Measurements from ENCODE around the gene PTPRF. TPM values are rescaled to one million over a fixed set of nuclear protein-coding genes. Genes with fewer than 3 reads are reported as not detected.

The PTPRF gene
- total RNA-seq, 1 donor = 42.7 TPM

DNA sequence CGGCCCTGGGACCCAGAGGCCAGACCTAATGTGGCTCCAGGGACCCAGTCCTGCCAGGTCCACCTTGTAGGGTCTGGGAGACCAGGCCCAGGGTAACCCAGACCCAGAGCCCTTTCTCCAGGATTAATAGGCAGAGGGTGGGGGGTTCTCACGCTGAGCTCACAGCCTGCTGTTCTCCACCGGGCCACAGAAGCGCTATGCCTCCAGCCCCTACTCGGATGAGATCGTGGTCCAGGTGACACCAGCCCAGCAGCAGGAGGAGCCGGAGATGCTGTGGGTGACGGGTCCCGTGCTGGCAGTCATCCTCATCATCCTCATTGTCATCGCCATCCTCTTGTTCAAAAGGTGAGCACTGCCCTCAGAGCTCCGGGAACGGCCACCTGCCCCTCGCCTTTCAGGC lies 75.9 kb downstream of the PTPRF start:
- TF ChIP-seq, protein P1, sequence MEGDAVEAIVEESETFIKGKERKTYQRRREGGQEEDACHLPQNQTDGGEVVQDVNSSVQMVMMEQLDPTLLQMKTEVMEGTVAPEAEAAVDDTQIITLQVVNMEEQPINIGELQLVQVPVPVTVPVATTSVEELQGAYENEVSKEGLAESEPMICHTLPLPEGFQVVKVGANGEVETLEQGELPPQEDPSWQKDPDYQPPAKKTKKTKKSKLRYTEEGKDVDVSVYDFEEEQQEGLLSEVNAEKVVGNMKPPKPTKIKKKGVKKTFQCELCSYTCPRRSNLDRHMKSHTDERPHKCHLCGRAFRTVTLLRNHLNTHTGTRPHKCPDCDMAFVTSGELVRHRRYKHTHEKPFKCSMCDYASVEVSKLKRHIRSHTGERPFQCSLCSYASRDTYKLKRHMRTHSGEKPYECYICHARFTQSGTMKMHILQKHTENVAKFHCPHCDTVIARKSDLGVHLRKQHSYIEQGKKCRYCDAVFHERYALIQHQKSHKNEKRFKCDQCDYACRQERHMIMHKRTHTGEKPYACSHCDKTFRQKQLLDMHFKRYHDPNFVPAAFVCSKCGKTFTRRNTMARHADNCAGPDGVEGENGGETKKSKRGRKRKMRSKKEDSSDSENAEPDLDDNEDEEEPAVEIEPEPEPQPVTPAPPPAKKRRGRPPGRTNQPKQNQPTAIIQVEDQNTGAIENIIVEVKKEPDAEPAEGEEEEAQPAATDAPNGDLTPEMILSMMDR (IDR thresholded peaks at IDR 0.05; ENCODE audit: insufficient read depth, low read depth, low read length) = no peak
- DNase-seq (ENCODE audit: low read depth) = no peak
- H3K4me3 ChIP-seq (ENCODE audit: low read depth, low read length) = no peak overlapping the region

DNA sequence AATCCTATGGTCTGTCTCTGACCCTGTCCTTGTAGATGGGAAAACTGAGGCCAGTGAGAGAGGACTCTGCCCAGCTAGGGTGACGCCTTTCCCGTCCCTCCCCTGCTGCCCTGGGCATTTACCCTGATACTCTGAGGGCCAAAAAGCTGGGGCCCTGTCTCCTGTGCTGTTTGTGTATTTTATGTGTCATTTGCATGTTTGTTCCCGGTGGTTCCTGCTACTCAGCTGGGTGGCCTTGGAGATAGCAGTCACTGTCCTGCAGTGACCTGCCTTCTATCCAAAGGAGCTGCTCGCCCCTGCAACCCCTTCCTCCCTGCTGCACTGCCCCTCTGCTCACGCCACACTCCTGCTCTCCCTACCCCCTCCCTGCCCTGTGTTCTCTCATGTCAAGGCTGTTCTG lies 78.1 kb downstream of the PTPRF start:
- TF ChIP-seq, protein P1 (IDR thresholded peaks at IDR 0.05; ENCODE audit: insufficient read depth, low read depth, low read length) = no peak
- no peak overlapping the region for H3K4me3 ChIP-seq (ENCODE audit: low read depth, low read length)
- DNase-seq (ENCODE audit: low read depth) = no peak

DNA sequence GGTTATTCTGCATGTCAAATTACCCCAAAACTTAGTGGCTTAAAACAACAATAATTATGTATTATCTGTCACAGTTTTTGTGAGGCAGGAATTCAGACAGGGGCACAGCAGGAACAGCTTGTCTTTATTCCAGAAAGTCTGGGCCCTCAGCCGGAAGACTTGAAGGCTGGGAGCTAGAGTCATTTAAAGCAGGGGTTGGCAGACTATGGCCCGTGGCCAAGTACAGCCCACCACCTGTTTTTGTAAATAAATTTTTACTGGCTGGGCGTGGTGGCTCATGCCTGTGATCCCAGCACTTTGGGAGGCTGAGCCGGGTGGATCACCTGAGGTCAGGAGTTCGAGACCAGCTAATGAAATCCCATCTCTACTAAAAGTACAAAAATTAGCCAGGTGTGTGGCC lies 79.7 kb downstream of the PTPRF start:
- TF ChIP-seq, protein P1 (IDR thresholded peaks at IDR 0.05; ENCODE audit: insufficient read depth, low read depth, low read length) = no peak
- DNase-seq (ENCODE audit: low read depth) = no peak
- H3K4me3 ChIP-seq (ENCODE audit: low read depth, low read length) = no peak overlapping the region

DNA sequence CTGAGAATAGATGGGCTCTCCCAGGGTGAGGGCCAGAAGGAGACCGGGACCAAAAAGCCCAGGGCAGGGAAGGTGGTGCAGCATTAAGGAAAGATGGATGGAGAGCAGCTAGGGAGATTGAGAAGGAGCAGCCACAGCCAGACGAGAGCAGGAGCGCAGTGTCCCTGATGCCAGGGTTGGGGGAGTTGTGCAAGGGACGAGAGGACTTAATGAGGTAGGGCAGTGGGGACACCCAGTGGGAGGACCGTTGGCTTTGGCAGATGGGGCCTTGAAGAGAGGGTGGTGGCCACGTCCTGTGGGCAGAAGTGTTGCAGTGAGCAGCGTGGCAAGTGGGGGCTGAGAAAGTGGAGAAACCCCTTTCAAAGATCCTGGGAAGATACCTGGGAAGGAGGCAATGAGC lies 81.3 kb downstream of the PTPRF start:
- DNase-seq (ENCODE audit: low read depth) = no peak
- TF ChIP-seq, protein P1 (IDR thresholded peaks at IDR 0.05; ENCODE audit: insufficient read depth, low read depth, low read length) = no peak
- H3K4me3 ChIP-seq (ENCODE audit: low read depth, low read length) = no peak overlapping the region

DNA sequence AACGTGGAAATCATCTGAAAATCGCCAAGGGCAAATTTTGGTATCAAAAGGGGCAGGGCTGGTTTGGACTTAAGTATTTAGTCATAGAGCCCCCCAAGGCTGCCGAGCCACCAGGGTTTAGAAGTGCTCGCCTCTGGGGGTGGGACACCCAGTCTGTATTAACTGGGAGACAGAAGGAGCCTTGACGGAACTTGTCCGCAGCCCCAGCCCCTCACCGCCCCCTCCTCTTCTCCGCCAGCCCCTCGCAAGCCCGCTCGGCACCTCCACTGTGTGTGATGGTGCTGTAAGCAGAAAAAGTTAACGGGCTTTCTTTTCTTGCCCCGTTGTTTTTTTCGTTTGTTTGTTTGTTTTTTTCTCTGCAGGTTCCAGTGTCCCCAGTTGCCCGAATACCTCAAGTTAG lies 81.7 kb downstream of the PTPRF start:
- no peak overlapping the region for H3K4me3 ChIP-seq (ENCODE audit: low read depth, low read length)
- TF ChIP-seq, protein P1 (IDR thresholded peaks at IDR 0.05; ENCODE audit: insufficient read depth, low read depth, low read length) = no peak
- DNase-seq (ENCODE audit: low read depth) = no peak

DNA sequence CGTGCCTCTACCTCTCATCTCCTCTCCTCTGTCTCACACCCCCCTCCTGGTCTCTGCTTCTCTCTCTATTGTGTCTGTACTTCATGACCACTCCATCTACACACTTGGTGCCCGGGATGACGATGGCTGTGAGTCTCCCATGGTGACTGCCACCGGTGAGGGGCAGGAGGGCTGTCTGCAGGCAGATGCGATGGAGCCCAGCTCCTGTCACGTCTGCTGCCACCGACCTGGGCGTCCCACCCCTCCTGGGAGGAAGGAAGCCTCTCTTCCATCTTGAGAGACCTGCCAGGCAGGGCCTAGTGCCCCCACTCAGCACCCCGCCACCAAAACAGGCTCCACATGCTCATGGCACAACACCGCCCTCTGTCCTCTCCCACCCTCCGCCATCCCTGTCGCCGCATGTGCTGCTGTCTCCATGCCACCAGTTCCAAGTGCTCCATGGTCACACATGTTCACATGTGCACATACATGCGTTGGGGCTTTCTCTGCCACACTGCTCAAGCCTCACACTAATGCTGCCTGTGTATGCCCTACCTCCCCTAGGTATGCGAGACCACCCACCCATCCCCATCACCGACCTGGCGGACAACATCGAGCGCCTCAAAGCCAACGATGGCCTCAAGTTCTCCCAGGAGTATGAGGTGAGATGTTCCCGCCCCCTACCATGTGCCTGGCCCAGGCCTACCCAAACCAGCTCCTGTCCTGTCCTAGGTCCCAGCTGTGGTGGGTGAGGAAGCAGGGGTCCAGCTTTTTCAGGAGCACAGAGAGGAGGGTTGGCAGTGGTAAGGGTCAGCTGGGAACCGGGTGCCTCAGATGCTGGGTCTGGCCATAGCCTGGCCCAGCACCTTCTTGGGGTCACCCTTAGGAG lies 82.6 kb downstream of the PTPRF start:
- H3K4me3 ChIP-seq (ENCODE audit: low read depth, low read length) = no peak overlapping the region
- TF ChIP-seq, protein P1 (IDR thresholded peaks at IDR 0.05; ENCODE audit: insufficient read depth, low read depth, low read length) = no peak
- no peak for DNase-seq (ENCODE audit: low read depth)
